ENCODE data around the gene CELA2B. TPM values are rescaled to one million over a fixed set of nuclear protein-coding genes. Genes with fewer than 3 reads are reported as not detected.

Gene CELA2B
- total RNA-seq, 2 donors from 2014 or later, result not detected

DNA sequence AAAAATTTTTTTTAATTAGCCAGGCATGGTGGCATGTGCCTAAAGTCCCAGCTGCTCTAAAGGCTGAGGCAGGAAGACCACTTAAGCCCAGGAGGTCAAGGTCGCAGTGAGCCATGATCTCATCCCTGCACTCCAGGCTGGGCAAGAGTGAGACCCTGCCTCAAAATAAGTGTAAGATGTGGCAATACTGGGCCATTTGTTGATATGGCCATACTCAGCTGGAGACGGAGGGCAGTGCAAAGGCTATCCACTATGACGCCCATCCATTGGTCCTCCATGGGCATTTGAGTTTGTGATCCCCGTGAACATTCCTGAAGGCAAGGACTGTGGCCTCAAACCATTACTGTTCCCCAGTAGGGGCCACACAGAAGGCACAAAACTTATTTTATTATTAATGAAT lies 46.6 kb downstream of the CELA2B start:
- no peak for TF ChIP-seq CTCF (IDR thresholded peaks at IDR 0.05)
- peaks cover 0 to 25% of the 10 kb centered on the region in 2 donors for H3K4me1 ChIP-seq
- peaks cover 1% of the 10 kb centered on the region for H3K36me3 ChIP-seq
- no peaks in the 10 kb centered on the region for H3K27me3 ChIP-seq
- H3K4me3 ChIP-seq, result no peak overlapping the region
- H3K9me3 ChIP-seq, result no peaks in the 10 kb centered on the region
- H3K27ac ChIP-seq, result peak overlapping the region in 1 of 2 donors; percentile 99
- peak; percentile 58 for DNase-seq (ENCODE audit: low spot score)

DNA sequence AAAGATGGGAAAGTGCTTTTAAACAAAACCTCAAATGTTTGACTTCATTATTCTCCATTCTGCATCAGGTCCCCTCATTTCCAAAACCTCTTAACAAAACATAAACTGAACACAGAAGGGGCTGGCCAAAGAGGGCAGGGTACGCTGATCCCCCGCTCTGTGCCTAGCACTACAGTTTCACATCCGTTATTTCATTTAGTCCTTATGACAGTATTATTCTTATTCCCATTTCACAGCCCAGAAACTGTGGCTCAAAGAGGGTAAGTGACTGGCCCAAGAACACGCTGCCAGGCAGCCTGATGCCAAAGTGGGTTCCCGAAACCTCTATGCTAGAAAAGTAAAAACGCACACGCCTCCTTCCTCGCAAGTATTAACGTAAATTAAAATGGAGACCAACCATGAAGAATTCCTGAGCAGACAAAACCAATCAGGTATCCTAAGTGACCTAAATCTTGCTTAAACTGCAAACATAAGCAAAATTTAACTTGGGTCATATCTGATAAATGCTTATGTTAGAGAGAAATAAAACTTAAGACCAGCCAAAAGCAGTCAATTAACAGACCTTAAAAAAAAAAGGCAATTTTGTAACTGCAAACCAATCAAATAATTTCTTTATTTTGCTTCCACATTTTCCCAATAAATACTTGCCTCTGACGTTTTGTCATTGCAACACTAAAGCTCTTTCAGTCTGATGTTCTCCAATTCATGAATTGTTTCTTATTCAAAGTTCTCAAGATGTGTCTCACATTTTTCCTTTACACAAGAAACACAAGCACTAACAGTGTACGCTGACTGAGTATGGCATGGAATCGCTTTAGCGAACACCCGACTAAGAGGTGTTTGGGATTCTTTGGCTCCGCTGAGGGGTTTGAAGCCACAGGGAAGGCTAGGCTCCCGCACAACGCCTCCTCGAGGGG lies 47.5 kb downstream of the CELA2B start:
- DNase-seq (ENCODE audit: low spot score), result peak; percentile 57
- Histone ChIP-seq H3K4me3 (peak overlapping the region; percentile 55 to 95), H3K9me3 (no peaks in the 10 kb centered on the region), H3K36me3 (no peaks in the 10 kb centered on the region), H3K4me1 (peaks cover 0 to 31% of the 10 kb centered on the region in 2 donors), H3K27ac (peak overlapping the region; percentile 92 to 99), H3K27me3 (no peaks in the 10 kb centered on the region)
- TF ChIP-seq CTCF (IDR thresholded peaks at IDR 0.05), result no peak

- peak within 1 kb of the TSS; percentile 92 to 99 for H3K27ac ChIP-seq
- no peak for DNase-seq (ENCODE audit: low spot score)
- no peaks in the 10 kb centered on the region for H3K9me3 ChIP-seq
- H3K4me1 ChIP-seq, result peaks cover 0 to 31% of the 10 kb centered on the region in 2 donors
- TF ChIP-seq CTCF (IDR thresholded peaks at IDR 0.05), result peak in 1 of 2 donors; percentile 8
- no peaks in the 10 kb centered on the region for H3K27me3 ChIP-seq
- peak within 1 kb of the TSS; percentile 56 to 95 for H3K4me3 ChIP-seq
- no peaks in the 10 kb centered on the region for H3K36me3 ChIP-seq
These were observed 48.0 kb downstream of the CELA2B start, which contains the start of gene CASP9 for GRCh38 chr1:15524021-15524282. Gene CASP9 (minus strand): TSS chr1:15524215. CDS start chr1:15524200, 15 bp downstream.

DNA sequence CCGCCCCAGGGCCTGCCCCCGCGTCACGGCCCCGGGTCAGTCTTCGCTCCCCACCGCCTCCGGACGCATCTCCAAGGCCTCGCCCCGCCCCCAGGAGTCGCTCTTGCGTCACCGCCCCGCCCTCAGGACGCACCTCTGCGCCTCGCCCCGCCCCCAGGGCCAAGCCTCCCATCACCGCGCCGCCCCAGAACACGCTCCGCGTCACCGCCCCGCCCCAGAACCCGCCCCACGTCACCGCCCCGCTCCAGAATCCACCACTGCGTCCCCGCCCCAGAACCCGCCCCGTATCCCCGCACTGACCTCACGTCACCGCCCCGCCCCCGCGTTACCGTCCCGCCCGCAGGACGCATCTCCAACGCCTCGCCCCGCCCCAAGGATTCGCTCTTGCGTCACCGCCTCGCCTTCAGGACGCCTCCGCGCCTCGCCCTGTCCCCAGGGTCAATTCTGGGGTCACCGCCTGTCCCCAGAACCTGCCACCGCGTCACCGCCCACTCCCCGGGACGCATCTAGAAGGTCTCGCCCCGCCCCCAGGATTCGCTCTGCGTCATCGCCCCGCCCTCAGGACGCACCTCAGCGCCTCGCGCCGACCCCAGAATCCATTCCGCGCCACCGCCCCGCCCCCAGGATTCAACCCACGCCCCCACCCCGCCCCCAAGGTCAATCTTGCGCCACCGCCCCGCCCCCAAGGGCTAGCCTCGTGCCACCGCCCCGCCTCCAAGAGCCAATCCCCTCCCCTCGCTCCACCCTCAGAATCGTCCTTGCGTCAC lies 48.6 kb downstream of the CELA2B start:
- H3K27ac ChIP-seq, result peak overlapping the region; percentile 92 to 99
- H3K4me1 ChIP-seq, result peaks cover 0 to 31% of the 10 kb centered on the region in 2 donors
- no peak for TF ChIP-seq CTCF (IDR thresholded peaks at IDR 0.05)

DNA sequence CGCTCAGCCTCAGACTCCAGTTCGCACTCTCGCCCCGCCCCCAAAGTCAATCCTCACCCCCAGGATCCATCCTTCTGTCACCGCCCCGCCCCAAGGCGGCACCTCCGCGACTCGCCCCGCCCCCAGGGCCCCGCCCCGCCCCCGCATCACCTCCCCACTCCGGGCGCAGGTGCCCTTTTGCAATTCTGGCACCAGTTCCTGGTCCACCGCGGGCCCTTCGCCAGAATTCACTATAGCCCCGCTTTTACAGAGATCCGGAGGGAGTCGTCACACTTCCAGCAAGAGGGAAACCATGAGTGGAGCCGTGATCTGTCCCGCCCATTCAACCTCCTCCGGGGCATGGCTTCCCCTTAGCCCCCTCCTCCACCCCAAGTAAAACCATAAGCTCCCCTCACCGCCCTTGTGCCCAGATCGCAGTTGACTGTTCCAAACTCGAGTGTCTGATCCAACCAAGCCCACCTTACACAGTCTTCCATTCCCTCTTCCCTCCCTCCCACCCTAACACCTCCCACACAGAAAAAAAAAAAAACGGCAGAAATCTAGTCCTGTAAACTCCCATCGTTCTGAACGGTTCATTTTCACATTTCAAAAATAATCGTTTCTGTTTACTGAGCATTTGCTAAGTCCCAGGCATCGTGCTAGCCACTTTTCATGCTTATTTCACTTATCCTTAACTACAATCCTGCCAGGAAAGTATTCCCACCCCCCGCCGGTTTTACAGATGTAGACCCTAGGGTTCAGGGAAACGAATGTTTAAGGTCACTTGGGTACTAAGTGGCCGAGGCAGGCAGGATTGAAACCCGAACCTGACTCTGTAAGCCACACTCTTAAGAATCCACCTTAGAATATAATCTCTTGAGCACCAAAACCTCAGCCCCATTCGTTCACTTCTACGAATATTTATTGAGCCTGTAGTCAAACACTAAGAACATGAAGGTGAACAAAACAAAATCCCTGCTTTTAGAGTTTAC lies 49.4 kb downstream of the CELA2B start:
- TF ChIP-seq CTCF (IDR thresholded peaks at IDR 0.05), result no peak
- H3K4me3 ChIP-seq, result peak overlapping the region; percentile 56 to 95
- peak overlapping the region; percentile 92 to 99 for H3K27ac ChIP-seq
- peak; percentile 99 for DNase-seq (ENCODE audit: low spot score)
- H3K27me3 ChIP-seq, result no peaks in the 10 kb centered on the region
- no peaks in the 10 kb centered on the region for H3K9me3 ChIP-seq
- H3K36me3 ChIP-seq, result no peaks in the 10 kb centered on the region
- peaks cover 0 to 31% of the 10 kb centered on the region in 2 donors for H3K4me1 ChIP-seq

More for the DNA sequence above, 48.6 kb downstream of the CELA2B start:
- no peaks in the 10 kb centered on the region for H3K36me3 ChIP-seq
- H3K27me3 ChIP-seq, result no peaks in the 10 kb centered on the region
- peak overlapping the region; percentile 56 to 95 for H3K4me3 ChIP-seq
- peak; percentile 99 for DNase-seq (ENCODE audit: low spot score)
- H3K9me3 ChIP-seq, result no peaks in the 10 kb centered on the region

Data from right atrium auricular region (tissue), 2 donors.